Esophagus muscularis mucosa (tissue), 3 donors: Measurements from ENCODE around the gene C2.

Experiments used
- CTCF ChIP-seq, 3 experiments: fragments of 200-600 bp in 2 of 3; fragments of 450-650 bp in 1 of 3; sonication (generic) in 2 of 3; IDR thresholded peaks; one replicate each; pipeline ENCODE4 v1.5.1; 2017 to 2019; ENCODE audit warnings: antibody characterized with exemption in 3 of 3, mild to moderate bottlenecking in 2 of 3, moderate library complexity in 1 of 3
- POLR2A ChIP-seq: fragments of 450-650 bp; IDR thresholded peaks from one replicate; pipeline ENCODE4 v1.6.1; 2017; ENCODE audit warnings: antibody characterized with exemption, moderate library complexity, mild to moderate bottlenecking, low read depth

- TF ChIP-seq CTCF (IDR thresholded peaks at IDR 0.05) (no peak), POLR2A (no peak)
Observed at GRCh38 chr6:31954511-31954910, 27.0 kb downstream of the C2 start.
